ENCODE measurements around the gene CAMK4. TPM values are rescaled to one million over a fixed set of nuclear protein-coding genes. Genes with fewer than 3 reads are reported as not detected.

Gene CAMK4
- total RNA-seq, 1 donor from 2014 or later, result 1.2 TPM

DNA sequence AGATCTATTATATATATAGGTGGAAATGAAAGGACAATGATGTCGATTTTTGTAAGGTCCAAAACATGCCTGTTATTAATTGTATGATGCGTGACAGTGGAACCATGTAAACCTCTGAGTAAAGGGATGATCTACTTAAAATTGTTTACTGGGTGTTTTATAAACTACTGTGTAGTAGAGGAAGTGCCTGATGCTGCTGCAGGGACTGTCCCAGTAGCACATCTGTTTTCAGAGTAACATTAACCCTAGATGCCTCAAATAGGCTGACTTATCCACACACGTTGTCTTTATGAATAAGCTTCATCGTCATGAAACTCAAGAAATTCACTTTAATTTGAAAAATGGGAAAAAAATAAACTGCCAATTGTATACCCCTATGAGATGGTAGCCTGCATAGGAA is 1.7 kb downstream of the CAMK4 start:
- H3K27me3 Mint-ChIP-seq (ENCODE audit: unreplicated experiment), result peaks cover 48% of the 10 kb centered on the region
- H3K27ac Mint-ChIP-seq (ENCODE audit: unreplicated experiment), result no peak overlapping the region
- DNase-seq (ENCODE audit: extremely low spot score, unreplicated experiment), result no peak
- no peaks in the 10 kb centered on the region for H3K9me3 Mint-ChIP-seq (ENCODE audit: unreplicated experiment)
- peaks cover 6% of the 10 kb centered on the region for H3K4me1 Mint-ChIP-seq (ENCODE audit: unreplicated experiment)
- TF ChIP-seq, protein P1, sequence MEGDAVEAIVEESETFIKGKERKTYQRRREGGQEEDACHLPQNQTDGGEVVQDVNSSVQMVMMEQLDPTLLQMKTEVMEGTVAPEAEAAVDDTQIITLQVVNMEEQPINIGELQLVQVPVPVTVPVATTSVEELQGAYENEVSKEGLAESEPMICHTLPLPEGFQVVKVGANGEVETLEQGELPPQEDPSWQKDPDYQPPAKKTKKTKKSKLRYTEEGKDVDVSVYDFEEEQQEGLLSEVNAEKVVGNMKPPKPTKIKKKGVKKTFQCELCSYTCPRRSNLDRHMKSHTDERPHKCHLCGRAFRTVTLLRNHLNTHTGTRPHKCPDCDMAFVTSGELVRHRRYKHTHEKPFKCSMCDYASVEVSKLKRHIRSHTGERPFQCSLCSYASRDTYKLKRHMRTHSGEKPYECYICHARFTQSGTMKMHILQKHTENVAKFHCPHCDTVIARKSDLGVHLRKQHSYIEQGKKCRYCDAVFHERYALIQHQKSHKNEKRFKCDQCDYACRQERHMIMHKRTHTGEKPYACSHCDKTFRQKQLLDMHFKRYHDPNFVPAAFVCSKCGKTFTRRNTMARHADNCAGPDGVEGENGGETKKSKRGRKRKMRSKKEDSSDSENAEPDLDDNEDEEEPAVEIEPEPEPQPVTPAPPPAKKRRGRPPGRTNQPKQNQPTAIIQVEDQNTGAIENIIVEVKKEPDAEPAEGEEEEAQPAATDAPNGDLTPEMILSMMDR (IDR thresholded peaks at IDR 0.05), result no peak
- no peaks in the 10 kb centered on the region for H3K36me3 Mint-ChIP-seq (ENCODE audit: unreplicated experiment)
- H3K4me3 Mint-ChIP-seq (ENCODE audit: unreplicated experiment), result no peak overlapping the region

DNA sequence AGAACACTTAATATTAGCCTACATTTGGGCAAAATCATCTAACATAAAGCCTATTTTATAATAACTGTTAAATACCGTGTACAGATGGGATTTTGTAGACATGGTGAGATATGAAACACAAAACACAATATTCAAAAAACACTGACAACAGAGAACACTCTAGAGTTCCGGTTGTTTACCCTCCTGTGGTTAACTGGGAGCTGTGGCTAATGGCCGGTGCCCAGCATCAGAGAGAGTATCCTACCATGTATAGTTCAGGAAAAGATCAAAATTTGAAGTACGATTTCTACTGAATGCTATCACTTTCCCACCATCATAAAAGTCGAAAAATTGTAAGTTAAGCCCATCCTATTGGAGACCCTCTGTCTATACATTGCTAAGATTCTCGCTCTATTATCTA is 2.4 kb downstream of the CAMK4 start:
- TF ChIP-seq, protein P1 (IDR thresholded peaks at IDR 0.05), result no peak
- Mint-ChIP-seq H3K9me3 (ENCODE audit: unreplicated experiment) (no peaks in the 10 kb centered on the region), H3K4me1 (ENCODE audit: unreplicated experiment) (peaks cover 6% of the 10 kb centered on the region), H3K27me3 (ENCODE audit: unreplicated experiment) (peaks cover 53% of the 10 kb centered on the region), H3K36me3 (ENCODE audit: unreplicated experiment) (no peaks in the 10 kb centered on the region), H3K4me3 (ENCODE audit: unreplicated experiment) (no peak overlapping the region), H3K27ac (ENCODE audit: unreplicated experiment) (no peak overlapping the region)
- DNase-seq (ENCODE audit: extremely low spot score, unreplicated experiment), result no peak

DNA sequence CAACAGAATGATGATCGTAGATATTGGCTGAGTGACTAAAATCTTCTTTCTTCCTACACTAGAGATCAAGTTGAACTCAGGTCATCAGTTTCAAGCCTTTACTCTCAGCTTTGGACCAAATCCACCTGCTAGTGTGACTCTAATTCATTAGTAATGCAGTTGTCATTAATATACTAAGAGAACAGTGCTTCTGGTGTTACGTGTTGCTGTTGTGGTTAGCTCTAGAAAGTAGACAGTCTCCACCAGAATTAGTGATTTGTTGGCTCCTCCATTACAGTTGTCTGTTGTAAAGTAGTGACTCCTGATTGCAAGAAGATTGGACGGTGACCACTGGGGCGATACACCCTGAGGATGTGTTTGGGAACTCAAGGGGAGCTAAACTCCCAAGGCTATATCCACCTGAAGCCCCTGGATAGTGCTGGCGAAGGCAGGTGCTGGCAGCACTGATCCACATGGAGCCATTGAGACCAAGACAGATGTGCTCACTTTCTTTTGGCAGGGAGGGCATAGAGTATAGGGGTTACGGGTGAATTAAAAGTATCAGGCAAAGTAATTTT is 3.1 kb downstream of the CAMK4 start:
- Mint-ChIP-seq H3K27ac (ENCODE audit: unreplicated experiment) (no peak overlapping the region), H3K4me3 (ENCODE audit: unreplicated experiment) (no peak overlapping the region), H3K36me3 (ENCODE audit: unreplicated experiment) (no peaks in the 10 kb centered on the region), H3K9me3 (ENCODE audit: unreplicated experiment) (no peaks in the 10 kb centered on the region), H3K27me3 (ENCODE audit: unreplicated experiment) (peaks cover 57% of the 10 kb centered on the region), H3K4me1 (ENCODE audit: unreplicated experiment) (peaks cover 6% of the 10 kb centered on the region)
- TF ChIP-seq, protein P1 (IDR thresholded peaks at IDR 0.05), result no peak
- no peak for DNase-seq (ENCODE audit: extremely low spot score, unreplicated experiment)

DNA sequence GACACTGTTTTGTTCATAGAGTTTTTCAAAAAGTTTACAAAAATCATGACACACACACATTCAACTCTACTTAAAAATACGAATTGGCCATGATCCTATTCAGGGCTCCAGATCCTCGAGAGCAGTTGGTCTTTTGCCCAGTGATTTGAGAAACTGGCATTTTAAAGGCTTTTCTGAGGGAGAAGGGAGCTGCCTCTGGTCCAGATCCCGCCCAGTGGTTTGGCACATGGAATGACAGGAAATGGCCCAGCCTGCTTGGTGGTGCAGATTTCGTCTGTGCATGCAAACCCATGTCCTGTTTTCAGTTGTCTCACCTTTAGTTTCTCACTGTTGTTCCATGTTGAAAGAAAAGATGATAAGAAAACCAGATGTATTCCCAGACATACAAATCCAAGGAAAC is 3.6 kb downstream of the CAMK4 start:
- Mint-ChIP-seq H3K4me3 (ENCODE audit: unreplicated experiment) (no peak overlapping the region), H3K4me1 (ENCODE audit: unreplicated experiment) (peaks cover 6% of the 10 kb centered on the region), H3K9me3 (ENCODE audit: unreplicated experiment) (no peaks in the 10 kb centered on the region), H3K27me3 (ENCODE audit: unreplicated experiment) (peaks cover 59% of the 10 kb centered on the region), H3K27ac (ENCODE audit: unreplicated experiment) (no peak overlapping the region), H3K36me3 (ENCODE audit: unreplicated experiment) (no peaks in the 10 kb centered on the region)
- TF ChIP-seq, protein P1 (IDR thresholded peaks at IDR 0.05), result no peak
- DNase-seq (ENCODE audit: extremely low spot score, unreplicated experiment), result no peak

DNA sequence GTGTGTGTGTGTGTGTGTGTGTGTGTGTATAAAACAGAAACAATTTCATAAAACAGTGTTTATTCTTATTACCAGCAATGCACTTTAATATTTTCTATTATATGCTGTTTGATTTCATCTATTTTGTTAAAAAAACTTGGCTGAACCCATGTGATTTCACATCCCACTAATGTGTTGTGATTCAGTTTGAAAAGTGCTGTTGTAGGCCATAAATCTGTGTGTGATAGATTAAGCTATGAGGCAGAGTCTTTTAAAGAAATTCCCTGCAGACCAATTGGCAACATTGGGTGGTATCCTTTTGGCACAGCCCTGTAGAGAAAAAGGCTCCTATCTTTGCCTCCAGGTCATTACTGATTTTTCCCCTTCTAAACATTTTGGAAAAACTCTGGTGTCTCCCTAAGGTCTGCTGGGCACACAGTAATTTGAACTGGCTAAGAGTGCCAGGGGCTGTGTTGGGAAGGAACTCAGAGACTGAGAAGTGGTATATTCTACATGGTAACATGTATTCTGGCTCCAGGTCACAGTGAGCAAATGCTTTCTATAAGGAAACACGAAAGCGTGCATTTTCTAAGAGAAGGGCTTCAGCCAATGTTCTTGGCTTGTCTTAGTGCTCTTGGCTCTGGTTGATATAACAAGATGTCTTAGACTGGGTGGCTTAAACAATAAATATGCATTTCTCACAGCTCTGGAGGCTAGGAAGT is 4.5 kb downstream of the CAMK4 start:
- Mint-ChIP-seq H3K36me3 (ENCODE audit: unreplicated experiment) (no peaks in the 10 kb centered on the region), H3K4me1 (ENCODE audit: unreplicated experiment) (peaks cover 4% of the 10 kb centered on the region), H3K4me3 (ENCODE audit: unreplicated experiment) (no peak overlapping the region), H3K27me3 (ENCODE audit: unreplicated experiment) (peaks cover 63% of the 10 kb centered on the region), H3K27ac (ENCODE audit: unreplicated experiment) (no peak overlapping the region), H3K9me3 (ENCODE audit: unreplicated experiment) (no peaks in the 10 kb centered on the region)
- DNase-seq (ENCODE audit: extremely low spot score, unreplicated experiment), result no peak
- TF ChIP-seq, protein P1 (IDR thresholded peaks at IDR 0.05), result no peak

Data from osteocyte (in vitro differentiated cells).